Measurements from ENCODE around the gene PADI4. TPM values are rescaled to one million over a fixed set of nuclear protein-coding genes. Genes with fewer than 3 reads are reported as not detected.

PADI4 gene
- total RNA-seq, 1 donor from 2014 or later = not detected

DNA sequence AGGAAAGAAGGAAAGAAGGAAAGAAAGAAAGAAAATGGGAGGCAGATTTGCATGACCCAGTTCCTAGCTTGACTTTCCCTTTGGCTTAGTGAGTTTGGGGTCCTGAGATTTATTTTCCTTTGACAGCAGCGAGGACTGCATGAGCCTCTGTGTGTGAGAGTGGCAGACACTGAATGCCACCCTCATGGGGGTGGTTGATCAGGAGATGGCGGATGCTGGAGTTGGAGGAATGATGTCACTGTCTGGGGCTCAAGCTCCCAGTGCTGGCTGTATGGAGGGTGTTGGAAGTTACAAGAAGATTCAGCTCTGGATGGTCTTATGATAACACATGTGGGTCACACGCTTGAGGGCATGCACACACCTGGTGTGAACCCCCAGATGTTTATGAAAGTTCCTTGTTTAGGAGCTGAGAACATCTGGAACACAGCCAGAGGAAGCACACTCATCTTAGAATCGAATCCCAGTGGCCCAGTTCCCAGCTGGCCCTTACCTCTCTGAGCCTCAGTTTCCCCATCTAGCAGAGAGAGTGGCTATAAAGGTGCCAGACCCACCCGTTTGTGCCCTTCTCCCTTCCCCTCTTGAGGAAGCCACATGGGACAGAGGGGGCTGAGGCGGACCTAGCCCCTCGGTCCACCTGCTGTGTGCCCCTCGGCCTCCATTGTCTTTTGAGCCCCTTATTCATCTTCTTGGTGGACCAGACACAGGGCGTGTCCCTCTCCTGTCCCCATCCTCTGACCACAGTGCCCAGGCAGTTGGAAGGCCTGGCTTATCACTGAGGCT is 5.7 kb downstream of the PADI4 start:
- Histone ChIP-seq H3K4me1 (no peaks in the 10 kb centered on the region), H3K27me3 (no peaks in the 10 kb centered on the region), H3K27ac (no peak overlapping the region), H3K9me3 (no peaks in the 10 kb centered on the region), H3K4me3 (no peak overlapping the region), H3K36me3 (no peaks in the 10 kb centered on the region)
- intact Hi-C loops (cut with DNase I) = no loop called here
- DNase-seq (ENCODE audit: low spot score in 2 of 2) = no peak
- TF ChIP-seq CTCF (IDR thresholded peaks at IDR 0.05) = no peak

GRCh38 chr1:17314491-17314971 is 6.5 kb downstream of the PADI4 start:
- Histone ChIP-seq H3K9me3 (no peaks in the 10 kb centered on the region), H3K36me3 (no peaks in the 10 kb centered on the region), H3K27me3 (no peaks in the 10 kb centered on the region), H3K4me1 (no peaks in the 10 kb centered on the region), H3K4me3 (no peak overlapping the region), H3K27ac (no peak overlapping the region)
- no peak for TF ChIP-seq CTCF (IDR thresholded peaks at IDR 0.05)
- DNase-seq (ENCODE audit: low spot score in 2 of 2) = no peak
- intact Hi-C loops (cut with DNase I) = no loop called here

- TF ChIP-seq CTCF (IDR thresholded peaks at IDR 0.05) = no peak
- H3K36me3 ChIP-seq = no peaks in the 10 kb centered on the region
- no peak overlapping the region for H3K27ac ChIP-seq
- H3K27me3 ChIP-seq = no peaks in the 10 kb centered on the region
- H3K9me3 ChIP-seq = no peaks in the 10 kb centered on the region
- no peaks in the 10 kb centered on the region for H3K4me1 ChIP-seq
- intact Hi-C loops (cut with DNase I) = no loop called here
- DNase-seq (ENCODE audit: low spot score in 2 of 2) = no peak
- H3K4me3 ChIP-seq = no peak overlapping the region
Measured at GRCh38 chr1:17315542-17316130, 7.6 kb downstream of the PADI4 start.

- H3K9me3 ChIP-seq = no peaks in the 10 kb centered on the region
- no peaks in the 10 kb centered on the region for H3K4me1 ChIP-seq
- H3K27ac ChIP-seq = no peak overlapping the region
- intact Hi-C loops (cut with DNase I) = no loop called here
- no peaks in the 10 kb centered on the region for H3K36me3 ChIP-seq
- no peak for TF ChIP-seq CTCF (IDR thresholded peaks at IDR 0.05)
- no peak for DNase-seq (ENCODE audit: low spot score in 2 of 2)
- H3K27me3 ChIP-seq = no peaks in the 10 kb centered on the region
- no peak overlapping the region for H3K4me3 ChIP-seq
Measured at GRCh38 chr1:17316704-17317103, 8.7 kb downstream of the PADI4 start.

- H3K4me3 ChIP-seq = no peak overlapping the region
- no peak for TF ChIP-seq CTCF (IDR thresholded peaks at IDR 0.05)
- H3K27me3 ChIP-seq = no peaks in the 10 kb centered on the region
- no peak for DNase-seq (ENCODE audit: low spot score in 2 of 2)
- no peaks in the 10 kb centered on the region for H3K4me1 ChIP-seq
- no peaks in the 10 kb centered on the region for H3K9me3 ChIP-seq
- intact Hi-C loops (cut with DNase I) = no loop called here
- H3K27ac ChIP-seq = no peak overlapping the region
- no peaks in the 10 kb centered on the region for H3K36me3 ChIP-seq
Measured at GRCh38 chr1:17318262-17318661, 10.3 kb downstream of the PADI4 start.
